K562 (cell line): ENCODE results near the gene KDM2B. TPM values are rescaled to one million over a fixed set of nuclear protein-coding genes. Genes with fewer than 3 reads are reported as not detected.

Experiments
- ARID2 ChIP-seq: fragments of 450-650 bp; IDR thresholded peaks from 2 replicates; pipeline ENCODE4 v1.6.1; 2017; ENCODE audit warnings: antibody characterized with exemption, mild to moderate bottlenecking
- BRF1 ChIP-seq: IDR thresholded peaks from 3 replicates; pipeline ENCODE4 v1.6.1; 2011; ENCODE audit warnings: borderline replicate concordance, mild to moderate bottlenecking; ENCODE audit not compliant: insufficient read length; ENCODE audit errors: extremely low read depth
- EP300 ChIP-seq: IDR thresholded peaks from 2 replicates; pipeline ENCODE4 v1.6.1; 2012; ENCODE audit warnings: low read length, improper control_type of control experiment
- HIVEP1 ChIP-seq: fragments of 250-450 bp; sonication (Bioruptor Pico); IDR thresholded peaks from 2 replicates; pipeline ENCODE4 v1.4.0; 2020; ENCODE audit warnings: mild to moderate bottlenecking
- KAT8 ChIP-seq: fragments of 450-650 bp; IDR thresholded peaks from 2 replicates; pipeline ENCODE4 v1.6.1; 2016; ENCODE audit warnings: low read depth, mild to moderate bottlenecking
- KDM2B ChIP-seq: fragments of 250-450 bp; sonication (Bioruptor Pico); IDR thresholded peaks from 2 replicates; pipeline ENCODE4 v1.8.0; 2021; ENCODE audit warnings: mild to moderate bottlenecking, moderate library complexity
- KLF10 ChIP-seq: fragments of 250-450 bp; sonication (Bioruptor Pico); IDR thresholded peaks from 2 replicates; pipeline ENCODE4 v1.6.1; 2021; ENCODE audit warnings: matching md5 sums
- MAFG ChIP-seq: fragments of 450-650 bp; conservative IDR thresholded peaks from 2 replicates; pipeline ENCODE4 v1.6.1; 2016; ENCODE audit warnings: missing genetic modification characterization, missing compliant biosample characterization
- MAFK ChIP-seq: IDR thresholded peaks from 2 replicates; pipeline ENCODE4 v1.6.1; 2011; ENCODE audit warnings: low read length, improper control_type of control experiment
- MCM5 ChIP-seq: fragments of 450-650 bp; IDR thresholded peaks from 2 replicates; pipeline ENCODE4 v1.6.1; 2016; ENCODE audit warnings: low read depth
- NR2C2 ChIP-seq, 2 experiments: fragments of 200-800 bp in 1 of 2; sonication (Bioruptor generic) in 1 of 2; sonication (generic) in 1 of 2; formaldehyde crosslinking in 1 of 2; IDR thresholded peaks; 2 replicates each; pipeline versions ENCODE4 v1.6.1 to v1.8.0; 2016 to 2022; ENCODE audit warnings: mild to moderate bottlenecking in 1 of 2, missing compliant biosample characterization in 1 of 2, missing genetic modification characterization in 1 of 2, missing genetic modification reagents in 1 of 2
- NRF1 ChIP-seq, 2 experiments: fragments of 450-650 bp; IDR thresholded peaks in 1 of 2; conservative IDR thresholded peaks in 1 of 2; 2 replicates each; pipeline ENCODE4 v1.6.1; 2014; ENCODE audit warnings: mild to moderate bottlenecking in 2 of 2
- RBM15 ChIP-seq: fragments of 200-400 bp; formaldehyde crosslinking; IDR thresholded peaks from 2 replicates; pipeline ENCODE4 v1.6.1; 2018; ENCODE audit warnings: mild to moderate bottlenecking, low read length, moderate library complexity; ENCODE audit not compliant: insufficient read depth
- RBM34 ChIP-seq: fragments of 200-400 bp; formaldehyde crosslinking; IDR thresholded peaks from 2 replicates; pipeline ENCODE4 v1.6.1; 2018; ENCODE audit warnings: low read length, borderline replicate concordance; ENCODE audit not compliant: insufficient read depth
- SRSF1 ChIP-seq: fragments of 200-400 bp; formaldehyde crosslinking; IDR thresholded peaks from 2 replicates; pipeline ENCODE4 v1.6.1; 2017; ENCODE audit warnings: mild to moderate bottlenecking, low read depth, low read length, moderate library complexity
- ZBTB11 ChIP-seq, 3 experiments: fragments of 200-800 bp in 1 of 3; fragments of 250-450 bp in 1 of 3; fragments of 450-650 bp in 1 of 3; sonication (Bioruptor Pico) in 1 of 3; sonication (Bioruptor generic) in 1 of 3; formaldehyde crosslinking in 1 of 3; IDR thresholded peaks; 2 replicates each; pipeline versions ENCODE4 v1.6.1 to v1.8.0; 2016 to 2022; ENCODE audit warnings: mild to moderate bottlenecking in 2 of 3, missing genetic modification characterization in 2 of 3, missing compliant biosample characterization in 1 of 3, moderate library complexity in 1 of 3
- ZFX ChIP-seq: sonication (generic); formaldehyde crosslinking; IDR thresholded peaks from 2 replicates; pipeline ENCODE4 v1.8.0; 2022; ENCODE audit warnings: mild to moderate bottlenecking, missing genetic modification reagents, moderate library complexity
- ZNF316 ChIP-seq: fragments of 450-650 bp; IDR thresholded peaks from 2 replicates; pipeline ENCODE4 v1.6.1; 2016
- polyA plus RNA-seq, 8 experiments: library from polyadenylated mRNA; depleted of rRNA in 4 of 8; stranded (reverse) in 5 of 8; unstranded in 3 of 8; fragments of >200 nt; fragmentation: Nextera tagmentation in 2 of 8; fragmentation: Illumina TruSeq in 1 of 8; extraction: Ambion mirVana in 2 of 8; extraction: Trizol in 1 of 8; gene quantifications; 2 replicates each; pipeline versions ENCODE4 v1.2.1 to v1.2.3, GENCODE V29; 2011 to 2014; ENCODE audit warnings: inconsistent platforms in 1 of 8, missing spikeins in 1 of 8
- total RNA-seq, 7 experiments: library from RNA; depleted of rRNA in 6 of 7; stranded (reverse); fragments of >200 nt in 6 of 7; fragmentation: Illumina TruSeq in 2 of 7; extraction: Trizol in 2 of 7; gene quantifications; 2 replicates each; pipeline versions ENCODE4 v1.2.1 to v1.2.3, GENCODE V29; 2011 to 2021; ENCODE audit warnings: low replicate concordance in 1 of 7
- TF ChIP-seq, protein P1 (sequence below): fragments of 450-650 bp; formaldehyde crosslinking; IDR thresholded peaks from 2 replicates; pipeline ENCODE4 v1.4.0; 2020; ENCODE audit warnings: mild to moderate bottlenecking, moderate library complexity
- TF ChIP-seq, protein P2 (sequence below): fragments of 250-450 bp; sonication (Bioruptor Pico); IDR thresholded peaks from 2 replicates; pipeline ENCODE4 v1.9.0; 2021; ENCODE audit warnings: mild to moderate bottlenecking
- TF ChIP-seq, protein P3 (sequence below): fragments of 250-450 bp; sonication (Bioruptor Pico); IDR thresholded peaks from 2 replicates; pipeline ENCODE4 v1.9.0; 2021; ENCODE audit warnings: mild to moderate bottlenecking, inconsistent platforms

Gene KDM2B
- total and polyA plus RNA-seq, 9 of the 15 experiments (the other 6 are each of a cell fraction or from before 2014, with no cell fraction given) = 7.4 to 50.5 (median 22.5) TPM

- TF ChIP-seq, protein P1, sequence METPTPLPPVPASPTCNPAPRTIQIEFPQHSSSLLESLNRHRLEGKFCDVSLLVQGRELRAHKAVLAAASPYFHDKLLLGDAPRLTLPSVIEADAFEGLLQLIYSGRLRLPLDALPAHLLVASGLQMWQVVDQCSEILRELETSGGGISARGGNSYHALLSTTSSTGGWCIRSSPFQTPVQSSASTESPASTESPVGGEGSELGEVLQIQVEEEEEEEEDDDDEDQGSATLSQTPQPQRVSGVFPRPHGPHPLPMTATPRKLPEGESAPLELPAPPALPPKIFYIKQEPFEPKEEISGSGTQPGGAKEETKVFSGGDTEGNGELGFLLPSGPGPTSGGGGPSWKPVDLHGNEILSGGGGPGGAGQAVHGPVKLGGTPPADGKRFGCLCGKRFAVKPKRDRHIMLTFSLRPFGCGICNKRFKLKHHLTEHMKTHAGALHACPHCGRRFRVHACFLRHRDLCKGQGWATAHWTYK (CRISPR knock-in tag) = no peak
- TF ChIP-seq, protein P2, sequence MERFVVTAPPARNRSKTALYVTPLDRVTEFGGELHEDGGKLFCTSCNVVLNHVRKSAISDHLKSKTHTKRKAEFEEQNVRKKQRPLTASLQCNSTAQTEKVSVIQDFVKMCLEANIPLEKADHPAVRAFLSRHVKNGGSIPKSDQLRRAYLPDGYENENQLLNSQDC (CRISPR knock-in tag) = no peak
- TF ChIP-seq RBM34 = no peak
- TF ChIP-seq ZNF316 = no peak
- no peak for TF ChIP-seq EP300
- TF ChIP-seq MAFK = no peak
- TF ChIP-seq MAFG = no peak
- no peak for TF ChIP-seq KAT8
- TF ChIP-seq BRF1 = no peak
- peak; percentile 83 for TF ChIP-seq ZFX (CRISPR knock-in tag)
- TF ChIP-seq NRF1 (conservative IDR thresholded peaks at IDR 0.05 in 1 of 2, IDR thresholded peaks at IDR 0.05 in 1 of 2) = no peak
- TF ChIP-seq MCM5 = no peak
- TF ChIP-seq, protein P3, sequence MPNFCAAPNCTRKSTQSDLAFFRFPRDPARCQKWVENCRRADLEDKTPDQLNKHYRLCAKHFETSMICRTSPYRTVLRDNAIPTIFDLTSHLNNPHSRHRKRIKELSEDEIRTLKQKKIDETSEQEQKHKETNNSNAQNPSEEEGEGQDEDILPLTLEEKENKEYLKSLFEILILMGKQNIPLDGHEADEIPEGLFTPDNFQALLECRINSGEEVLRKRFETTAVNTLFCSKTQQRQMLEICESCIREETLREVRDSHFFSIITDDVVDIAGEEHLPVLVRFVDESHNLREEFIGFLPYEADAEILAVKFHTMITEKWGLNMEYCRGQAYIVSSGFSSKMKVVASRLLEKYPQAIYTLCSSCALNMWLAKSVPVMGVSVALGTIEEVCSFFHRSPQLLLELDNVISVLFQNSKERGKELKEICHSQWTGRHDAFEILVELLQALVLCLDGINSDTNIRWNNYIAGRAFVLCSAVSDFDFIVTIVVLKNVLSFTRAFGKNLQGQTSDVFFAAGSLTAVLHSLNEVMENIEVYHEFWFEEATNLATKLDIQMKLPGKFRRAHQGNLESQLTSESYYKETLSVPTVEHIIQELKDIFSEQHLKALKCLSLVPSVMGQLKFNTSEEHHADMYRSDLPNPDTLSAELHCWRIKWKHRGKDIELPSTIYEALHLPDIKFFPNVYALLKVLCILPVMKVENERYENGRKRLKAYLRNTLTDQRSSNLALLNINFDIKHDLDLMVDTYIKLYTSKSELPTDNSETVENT (CRISPR knock-in tag) = no peak; the same call in 1 of the 2 replicates
- no peak for TF ChIP-seq KDM2B (CRISPR knock-in tag)
- no peak for TF ChIP-seq SRSF1
- TF ChIP-seq RBM15 = no peak
- no peak for TF ChIP-seq KLF10
- no peak for TF ChIP-seq ARID2
- TF ChIP-seq NR2C2 (CRISPR knock-in tag; IDR thresholded peaks at IDR 0.05) = no peak
- TF ChIP-seq NR2C2 (tag; IDR thresholded peaks at IDR 0.05) = peak; percentile 9
- TF ChIP-seq ZBTB11 (CRISPR knock-in tag; IDR thresholded peaks at IDR 0.05) = no peak
- TF ChIP-seq HIVEP1 (CRISPR knock-in tag) = no peak
Measured at GRCh38 chr12:121400332-121401139, 180.3 kb downstream of the KDM2B start (continued).
